IMR-90 (cell line): ENCODE measurements around the gene C12orf60. TPM values are rescaled to one million over a fixed set of nuclear protein-coding genes. Genes with fewer than 3 reads are reported as not detected.

Source experiments
- ATAC-seq: fragments of 200-7000 bp; cut with Tn5 transposase; 2 replicates; pipeline ENCODE4 v1.9.1; 2020; ENCODE audit warnings: low read depth, mild to moderate bottlenecking, moderate library complexity
- BruUV-seq: library from RNA; stranded (reverse); fragments of 400-500 nt; replicated peaks from 2 replicates; lab custom pipeline; 2021; lab: Mats Ljungman, UMichigan
- CTCF ChIA-PET: fragments of 300-600 bp; formaldehyde crosslinking; extraction: SDS; loops from one replicate; lab custom pipeline; 2021; ENCODE audit warnings: antibody characterized with exemption; lab: Yijun Ruan, JAX
- POLR2A ChIA-PET: fragments of 300-600 bp; sonication (Branson Sonifier 250); formaldehyde crosslinking; loops from one replicate; lab custom pipeline; 2022; ENCODE audit warnings: antibody characterized with exemption; ENCODE audit not compliant: unreplicated experiment; lab: Charles Lee
- DNase-seq: peaks from one replicate; pipeline ENCODE4 v3.0.0; 2013
- H2AFZ ChIP-seq: replicated peaks from 2 replicates; pipeline ENCODE3; 2013; ENCODE audit warnings: low read length, mild to moderate bottlenecking; ENCODE audit not compliant: poor library complexity
- H2AK5ac ChIP-seq: 2 replicates; pipeline ENCODE4 v1.6.1; 2013; ENCODE audit warnings: low read depth, low read length, inconsistent platforms
- H2AK9ac ChIP-seq: replicated peaks from 2 replicates; pipeline ENCODE3; 2013; ENCODE audit warnings: mild to moderate bottlenecking, low read depth, low read length, moderate library complexity; ENCODE audit not compliant: poor library complexity
- H2BK120ac ChIP-seq: 2 replicates; pipeline ENCODE4 v1.6.1; 2013; ENCODE audit warnings: low read depth, low read length, inconsistent platforms
- H2BK15ac ChIP-seq: 3 replicates; pipeline ENCODE4 v1.6.1; 2013; ENCODE audit warnings: low read depth, low read length, inconsistent platforms
- H2BK20ac ChIP-seq: 2 replicates; pipeline ENCODE4 v1.6.1; 2013; ENCODE audit warnings: low read depth, mild to moderate bottlenecking, inconsistent platforms, low read length, moderate library complexity
- H2BK5ac ChIP-seq: 2 replicates; pipeline ENCODE4 v1.6.1; 2013; ENCODE audit warnings: mild to moderate bottlenecking, low read depth, low read length, inconsistent platforms; ENCODE audit not compliant: poor library complexity, severe bottlenecking
- H3K14ac ChIP-seq: replicated peaks from 2 replicates; pipeline ENCODE4 v1.6.1; 2013; ENCODE audit warnings: low read depth, low read length, inconsistent platforms
- H3K18ac ChIP-seq: 2 replicates; pipeline ENCODE4 v1.6.1; 2013; ENCODE audit warnings: low read depth, low read length, control low read depth
- H3K23ac ChIP-seq: 2 replicates; pipeline ENCODE4 v1.6.1; 2013; ENCODE audit warnings: low read depth, low read length, inconsistent platforms
- H3K27ac ChIP-seq: 2 replicates; pipeline ENCODE4 v1.5.1; 2013; ENCODE audit warnings: mild to moderate bottlenecking, control low read depth, low read length; ENCODE audit not compliant: insufficient read depth
- H3K27me3 ChIP-seq: 2 replicates; pipeline ENCODE4 v1.6.1; 2013; ENCODE audit warnings: low read length; ENCODE audit not compliant: control insufficient read depth, insufficient read depth
- H3K36me3 ChIP-seq: 2 replicates; pipeline ENCODE4 v1.6.1; 2013; ENCODE audit warnings: low read length, mixed read lengths; ENCODE audit not compliant: control insufficient read depth, insufficient read depth
- H3K4ac ChIP-seq: 2 replicates; pipeline ENCODE4 v1.6.1; 2013; ENCODE audit warnings: low read depth, low read length, inconsistent platforms
- H3K4me1 ChIP-seq: 2 replicates; pipeline ENCODE4 v1.6.1; 2013; ENCODE audit warnings: low read length, mixed read lengths; ENCODE audit not compliant: control insufficient read depth, insufficient read depth
- H3K4me2 ChIP-seq: 2 replicates; pipeline ENCODE4 v1.6.1; 2013; ENCODE audit warnings: low read depth, mild to moderate bottlenecking, control low read depth, low read length, moderate library complexity
- H3K4me3 ChIP-seq: 2 replicates; pipeline ENCODE4 v1.5.1; 2013; ENCODE audit warnings: low read depth, mild to moderate bottlenecking, control low read depth, low read length, moderate library complexity; ENCODE audit not compliant: insufficient read depth
- H3K56ac ChIP-seq: 2 replicates; pipeline ENCODE4 v1.6.1; 2013; ENCODE audit warnings: low read length, inconsistent platforms; ENCODE audit not compliant: insufficient read depth; ENCODE audit errors: extremely low read depth
- H3K79me1 ChIP-seq, 2 experiments: 2 replicates each; pipeline ENCODE4 v1.6.1; 2013; ENCODE audit warnings: low read length in 2 of 2, inconsistent platforms in 1 of 2, low read depth in 1 of 2
- H3K9ac ChIP-seq: 2 replicates; pipeline ENCODE4 v1.6.1; 2013; ENCODE audit warnings: low read depth, low read length, control low read depth
- H3K9me1 ChIP-seq: 2 replicates; pipeline ENCODE4 v1.6.1; 2013; ENCODE audit warnings: low read length, inconsistent platforms; ENCODE audit not compliant: insufficient read depth
- H3K9me3 ChIP-seq: 2 replicates; pipeline ENCODE4 v1.6.1; 2013; ENCODE audit warnings: low read length; ENCODE audit not compliant: control insufficient read depth, insufficient read depth
- H4K20me1 ChIP-seq: 2 replicates; pipeline ENCODE4 v1.6.1; 2013; ENCODE audit warnings: low read length, inconsistent platforms; ENCODE audit not compliant: insufficient read depth
- H4K5ac ChIP-seq: 2 replicates; pipeline ENCODE4 v1.6.1; 2013; ENCODE audit warnings: mild to moderate bottlenecking, low read depth, low read length, control low read depth
- H4K8ac ChIP-seq, 2 experiments: 2 replicates each; pipeline ENCODE4 v1.6.1; 2013; ENCODE audit warnings: low read depth in 2 of 2, low read length in 2 of 2, control low read depth in 1 of 2, inconsistent platforms in 1 of 2
- H4K91ac ChIP-seq: 2 replicates; pipeline ENCODE4 v1.6.1; 2013; ENCODE audit warnings: low read depth, low read length, inconsistent platforms; ENCODE audit not compliant: insufficient read depth
- BHLHE40 ChIP-seq: fragments of 150-350 bp; IDR thresholded peaks from 2 replicates; pipeline ENCODE4 v1.6.1; 2016; ENCODE audit warnings: mild to moderate bottlenecking, low read depth, low read length
- CEBPB ChIP-seq: IDR thresholded peaks from 2 replicates; pipeline ENCODE4 v1.6.1; 2012; ENCODE audit warnings: low read depth, low read length, improper control_type of control experiment
- FOS ChIP-seq: fragments of 150-350 bp; IDR thresholded peaks from 2 replicates; pipeline ENCODE4 v1.6.1; 2016; ENCODE audit warnings: low read depth, low read length
- MAFK ChIP-seq: IDR thresholded peaks from 2 replicates; pipeline ENCODE4 v1.6.1; 2012; ENCODE audit warnings: low read depth, low read length, improper control_type of control experiment
- POLR2A ChIP-seq: IDR thresholded peaks from 2 replicates; pipeline ENCODE4 v1.6.1; 2012; ENCODE audit warnings: mild to moderate bottlenecking, low read depth, low read length
- WGBS, 2 experiments: methylation state at CpG; one replicate each; pipeline versions ENCODE4 v1.1.5 to v1.1.7; 2013; ENCODE audit warnings: missing lambda C conversion rate in 2 of 2; ENCODE audit not compliant: insufficient read length in 1 of 2; ENCODE audit errors: extremely low coverage in 2 of 2; 5-methylcytosine and 5-hydroxymethylcytosine counted together
- dilution Hi-C: fragments of 300-500 bp; cut with HindIII; formaldehyde crosslinking; loops from one replicate; pipeline ENCODE4 v1.14.3; 2018; ENCODE audit warnings: low sequenced_read_pairs; ENCODE audit not compliant: unreplicated experiment
- in situ Hi-C: fragments of 300-500 bp; cut with MboI; formaldehyde crosslinking; loops from 3 replicates; pipeline ENCODE4 v1.14.3; 2019; ENCODE audit warnings: low sequenced_read_pairs, inconsistent platforms, mixed read lengths
- intact Hi-C: fragments of 100-400 bp; cut with micrococcal nuclease; formaldehyde crosslinking; loops from 2 replicates; pipeline ENCODE4 v1.10.0; 2022
- polyA plus RNA-seq, 3 experiments: library from polyadenylated mRNA; depleted of rRNA; stranded (reverse); fragments of >200 nt; gene quantifications; 2 replicates each; pipeline ENCODE4 v1.2.3, GENCODE V29; 2012; ENCODE audit warnings: low replicate concordance in 1 of 3
- total RNA-seq: library from RNA; depleted of rRNA; stranded (reverse); fragments of >200 nt; gene quantifications from 2 replicates; pipeline ENCODE4 v1.2.3, GENCODE V29; 2012

The C12orf60 gene
- total and polyA plus RNA-seq, 2 of the 4 experiments (the other 2 are of a cell fraction): 1.1 TPM

GRCh38 chr12:14781563-14781962 lies 21.9 kb upstream of the C12orf60 start:
- ChIA-PET CTCF (no interaction called here), POLR2A (no interaction called here)
- Histone ChIP-seq H2BK5ac (no peak overlapping the region), H3K4me3 (no peak overlapping the region), H3K36me3 (0 out of 2 replicates have a peak, but pooled peaks cover 2% of the 10 kb centered on the region), H4K8ac (0 out of 4 replicates have a peak overlapping the region, but pooled peaks of 1 of the 2 experiments have one; percentile 13), H3K79me1 (peaks cover 3 to 7% of the 10 kb centered on the region in 2 experiments; a peak in 2 of 4 replicates), H4K91ac (no peak overlapping the region), H4K20me1 (no peaks in the 10 kb centered on the region), H3K4me1 (peaks cover 8% of the 10 kb centered on the region), H3K4me2 (no peak overlapping the region), H3K27me3 (no peaks in the 10 kb centered on the region), H3K18ac (no peak overlapping the region), H3K4ac (no peak overlapping the region), H2BK15ac (no peak overlapping the region), H2BK120ac (no peak overlapping the region), H3K9ac (no peak overlapping the region), H3K23ac (no peak overlapping the region), H3K56ac (no peak overlapping the region), H2AK9ac (no peak overlapping the region), H4K5ac (no peak overlapping the region), H3K9me1 (peaks cover 3% of the 10 kb centered on the region; the same call in 1 of the 2 replicates), H3K14ac (no peak overlapping the region), H2BK20ac (no peak overlapping the region), H2AK5ac (no peak overlapping the region), H3K9me3 (no peaks in the 10 kb centered on the region), H3K27ac (no peak overlapping the region), H2AFZ (no peak overlapping the region)
- in situ Hi-C loops: loop anchor here (25.0 kb wide), 2 partner anchors 394 to 1106 kb away; partner anchors contain the start of gene STRAP
- ATAC-seq: no peak
- DNase-seq: no peak
- TF ChIP-seq BHLHE40 (no peak), FOS (no peak), POLR2A (no peak), CEBPB (no peak), MAFK (no peak)
- no TSS peak for BruUV-seq
- intact Hi-C loops: no loop called here
- dilution Hi-C loops: no loop called here
- WGBS, 2 experiments: no CpG with 5 or more reads among the region's 2 CpGs
